Endothelial cell (in vitro differentiated cells): ENCODE data around the gene PACRG. TPM values are rescaled to one million over a fixed set of nuclear protein-coding genes. Genes with fewer than 3 reads are reported as not detected.

Source experiments
- DNase-seq: peaks from one replicate; pipeline ENCODE4 v3.0.0; 2021; ENCODE audit warnings: low spot score
- H3K27ac Mint-ChIP-seq: one replicate; pipeline ENCODE4 v1.8.0; 2021; ENCODE audit warnings: mixed read lengths, inconsistent platforms; ENCODE audit not compliant: unreplicated experiment
- H3K27me3 Mint-ChIP-seq: one replicate; pipeline ENCODE4 v1.8.0; 2021; ENCODE audit warnings: mild to moderate bottlenecking, moderate library complexity, mixed read lengths, inconsistent platforms; ENCODE audit not compliant: unreplicated experiment
- H3K36me3 Mint-ChIP-seq: one replicate; pipeline ENCODE4 v1.8.0; 2021; ENCODE audit warnings: mild to moderate bottlenecking, low read depth, mixed read lengths, inconsistent platforms; ENCODE audit not compliant: unreplicated experiment
- H3K4me1 Mint-ChIP-seq: one replicate; pipeline ENCODE4 v1.8.0; 2021; ENCODE audit warnings: mild to moderate bottlenecking, mixed read lengths, inconsistent platforms; ENCODE audit not compliant: unreplicated experiment
- H3K4me3 Mint-ChIP-seq: one replicate; pipeline ENCODE4 v1.8.0; 2021; ENCODE audit warnings: mild to moderate bottlenecking, mixed read lengths, inconsistent platforms; ENCODE audit not compliant: unreplicated experiment
- H3K9me3 Mint-ChIP-seq: one replicate; pipeline ENCODE4 v1.8.0; 2021; ENCODE audit warnings: mixed read lengths, inconsistent platforms; ENCODE audit not compliant: unreplicated experiment
- total RNA-seq: library from RNA; stranded (reverse); fragmentation: NEBNext Ultra II Directional; extraction: Animal tissue kit (Norgen Biotek cat#: 25700); gene quantifications from one replicate; pipeline ENCODE4 v1.2.1, GENCODE V29; 2021; ENCODE audit not compliant: unreplicated experiment
- TF ChIP-seq, protein P1 (sequence below): fragments of 200-600 bp; sonication (generic); IDR thresholded peaks from one replicate; pipeline ENCODE4 v1.5.0; 2021; ENCODE audit warnings: antibody characterized with exemption; ENCODE audit not compliant: unreplicated experiment

The PACRG gene
- total RNA-seq, 1 donor from 2014 or later: 1.1 TPM

DNA sequence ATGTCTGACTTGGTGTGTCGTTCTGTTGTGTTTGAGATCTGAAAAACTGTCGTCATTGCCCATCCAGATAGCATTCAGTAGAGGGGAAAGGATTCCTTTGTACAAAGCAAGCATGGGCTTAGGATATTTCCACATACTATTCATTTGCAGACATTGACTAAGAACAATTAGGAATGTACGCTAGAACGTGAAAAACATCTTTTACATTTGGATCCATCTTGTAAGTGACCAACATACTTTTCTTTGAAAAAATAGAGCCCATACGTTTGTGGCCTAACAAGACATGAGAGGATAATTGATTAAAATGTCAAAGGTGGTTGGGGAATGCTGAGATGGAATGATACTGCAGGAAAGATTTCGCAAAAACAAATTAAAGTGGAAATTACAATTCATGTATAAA, 461.0 kb downstream of the PACRG start:
- Mint-ChIP-seq H3K4me1 (peaks cover 9% of the 10 kb centered on the region), H3K27ac (no peak overlapping the region), H3K27me3 (peaks cover 10% of the 10 kb centered on the region), H3K9me3 (no peaks in the 10 kb centered on the region), H3K4me3 (no peak overlapping the region), H3K36me3 (no peaks in the 10 kb centered on the region)
- no peak for DNase-seq
- TF ChIP-seq, protein P1, sequence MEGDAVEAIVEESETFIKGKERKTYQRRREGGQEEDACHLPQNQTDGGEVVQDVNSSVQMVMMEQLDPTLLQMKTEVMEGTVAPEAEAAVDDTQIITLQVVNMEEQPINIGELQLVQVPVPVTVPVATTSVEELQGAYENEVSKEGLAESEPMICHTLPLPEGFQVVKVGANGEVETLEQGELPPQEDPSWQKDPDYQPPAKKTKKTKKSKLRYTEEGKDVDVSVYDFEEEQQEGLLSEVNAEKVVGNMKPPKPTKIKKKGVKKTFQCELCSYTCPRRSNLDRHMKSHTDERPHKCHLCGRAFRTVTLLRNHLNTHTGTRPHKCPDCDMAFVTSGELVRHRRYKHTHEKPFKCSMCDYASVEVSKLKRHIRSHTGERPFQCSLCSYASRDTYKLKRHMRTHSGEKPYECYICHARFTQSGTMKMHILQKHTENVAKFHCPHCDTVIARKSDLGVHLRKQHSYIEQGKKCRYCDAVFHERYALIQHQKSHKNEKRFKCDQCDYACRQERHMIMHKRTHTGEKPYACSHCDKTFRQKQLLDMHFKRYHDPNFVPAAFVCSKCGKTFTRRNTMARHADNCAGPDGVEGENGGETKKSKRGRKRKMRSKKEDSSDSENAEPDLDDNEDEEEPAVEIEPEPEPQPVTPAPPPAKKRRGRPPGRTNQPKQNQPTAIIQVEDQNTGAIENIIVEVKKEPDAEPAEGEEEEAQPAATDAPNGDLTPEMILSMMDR: no peak

DNA sequence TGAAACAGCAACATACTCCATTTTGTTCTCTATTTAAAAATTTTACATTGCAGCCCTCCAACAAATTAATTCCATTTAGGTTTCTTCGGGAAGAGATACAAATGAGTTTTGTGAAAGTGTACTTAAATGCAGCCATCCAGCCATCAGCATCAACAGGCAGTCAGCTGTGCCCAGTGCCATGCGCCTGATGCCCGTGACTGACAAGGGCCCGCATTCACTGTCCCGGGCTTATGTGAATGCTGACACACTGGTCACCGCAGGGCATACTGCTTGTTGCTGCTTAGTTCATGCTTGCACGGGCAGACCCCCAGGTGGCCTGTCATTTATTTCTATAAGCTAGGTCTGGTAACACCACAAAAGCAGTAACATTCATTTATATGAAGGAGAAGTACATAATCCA, 461.8 kb downstream of the PACRG start:
- DNase-seq: no peak
- Mint-ChIP-seq H3K27me3 (peaks cover 10% of the 10 kb centered on the region), H3K4me1 (peaks cover 9% of the 10 kb centered on the region), H3K36me3 (no peaks in the 10 kb centered on the region), H3K9me3 (no peaks in the 10 kb centered on the region), H3K4me3 (no peak overlapping the region), H3K27ac (no peak overlapping the region)
- TF ChIP-seq, protein P1: no peak

DNA sequence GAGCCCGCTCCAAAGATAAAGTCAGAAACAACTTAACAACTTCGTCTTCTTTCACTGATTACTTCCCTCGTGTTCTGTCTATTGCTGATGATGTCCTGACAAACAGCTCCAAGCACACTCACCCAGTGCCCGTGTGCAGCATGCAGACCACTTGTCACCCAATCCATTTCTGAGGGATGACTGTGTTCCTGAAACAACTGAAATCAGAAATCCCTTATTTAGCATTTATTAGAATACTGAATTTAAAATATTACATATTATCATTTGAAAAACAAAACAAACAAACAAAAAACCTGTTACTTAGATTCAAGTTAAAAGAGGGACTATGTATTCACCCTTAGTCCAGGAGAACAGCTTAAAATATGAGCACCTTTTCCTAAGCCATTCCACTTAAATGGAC, 463.0 kb downstream of the PACRG start:
- no peak overlapping the region for H3K4me3 Mint-ChIP-seq
- TF ChIP-seq, protein P1: no peak

DNA sequence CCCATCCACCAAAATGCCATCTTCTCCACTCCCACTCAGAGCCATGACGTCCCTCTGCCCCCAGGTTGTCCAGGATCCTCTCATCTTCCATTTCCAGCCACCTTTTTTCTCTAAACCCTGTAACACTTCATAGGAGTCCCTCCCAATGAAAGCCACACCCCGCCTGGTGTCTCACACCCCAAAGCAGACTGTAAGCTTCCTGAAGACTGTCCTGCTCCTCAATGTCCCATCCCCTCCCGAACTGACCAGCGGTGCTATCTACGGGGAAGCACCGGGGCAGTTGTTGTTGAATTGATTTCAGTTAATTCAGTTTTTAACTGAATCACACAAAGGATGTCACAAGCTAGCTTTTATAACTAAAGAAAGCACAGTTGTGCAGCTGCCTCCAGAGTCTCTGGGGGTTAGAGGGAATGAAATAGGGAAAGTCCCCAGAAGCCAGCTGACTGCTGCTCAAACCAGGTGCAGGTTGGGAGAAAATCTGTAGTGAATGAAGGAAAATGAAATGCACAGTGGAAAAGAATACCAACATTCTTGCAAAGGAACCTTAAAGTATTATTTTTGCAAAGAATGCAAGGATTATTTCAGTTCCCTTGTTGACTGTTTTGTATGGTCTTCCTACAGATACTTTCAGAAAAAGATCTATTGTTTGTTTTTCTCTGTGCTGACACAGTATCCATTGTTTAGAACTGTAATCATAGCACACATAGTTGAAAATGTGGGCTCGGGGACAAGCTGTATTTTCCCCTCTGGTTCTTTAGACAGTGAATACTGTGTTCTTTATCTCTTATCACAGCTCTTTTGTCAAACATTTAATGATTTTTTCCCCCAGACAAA, 464.1 kb downstream of the PACRG start:
- Mint-ChIP-seq H3K4me3 (no peak overlapping the region), H3K4me1 (peaks cover 9% of the 10 kb centered on the region), H3K9me3 (no peaks in the 10 kb centered on the region), H3K27me3 (peaks cover 10% of the 10 kb centered on the region), H3K27ac (no peak overlapping the region), H3K36me3 (no peaks in the 10 kb centered on the region)
- TF ChIP-seq, protein P1: no peak
- no peak for DNase-seq

More for the DNA sequence above, 463.0 kb downstream of the PACRG start:
- peaks cover 10% of the 10 kb centered on the region for H3K27me3 Mint-ChIP-seq
- no peak for DNase-seq
- peaks cover 9% of the 10 kb centered on the region for H3K4me1 Mint-ChIP-seq
- no peaks in the 10 kb centered on the region for H3K9me3 Mint-ChIP-seq
- H3K36me3 Mint-ChIP-seq: no peaks in the 10 kb centered on the region
- H3K27ac Mint-ChIP-seq: no peak overlapping the region

DNA sequence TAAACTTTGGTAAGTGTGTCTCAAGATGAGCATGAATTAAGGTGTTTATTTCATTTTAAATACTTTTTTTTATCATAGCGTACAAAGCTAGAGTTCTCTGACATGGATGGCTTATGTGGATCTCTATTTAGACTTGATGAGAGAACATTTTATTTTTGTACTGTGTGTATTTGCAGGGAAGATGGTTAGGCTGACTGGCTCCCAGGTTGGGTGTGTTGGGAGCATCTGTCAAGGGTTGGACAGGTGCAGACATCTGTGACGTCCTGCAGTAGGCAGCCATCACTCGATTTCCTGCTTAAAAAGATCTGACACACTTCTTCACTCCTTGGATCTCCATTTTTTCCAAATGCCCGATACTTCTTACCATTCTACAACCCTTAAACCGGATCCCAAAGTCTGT, 464.8 kb downstream of the PACRG start:
- TF ChIP-seq, protein P1: no peak
- Mint-ChIP-seq H3K27ac (no peak overlapping the region), H3K36me3 (no peaks in the 10 kb centered on the region), H3K9me3 (no peaks in the 10 kb centered on the region), H3K4me1 (peaks cover 9% of the 10 kb centered on the region), H3K27me3 (peaks cover 10% of the 10 kb centered on the region), H3K4me3 (no peak overlapping the region)
- no peak for DNase-seq
